Measurements from ENCODE around the gene ANKRD40. TPM values are rescaled to one million over a fixed set of nuclear protein-coding genes. Genes with fewer than 3 reads are reported as not detected.

ANKRD40 gene
- total and polyA plus RNA-seq, 7 experiments from 2014 or later, result 3.6 to 37.2 (median 30.1) TPM

DNA sequence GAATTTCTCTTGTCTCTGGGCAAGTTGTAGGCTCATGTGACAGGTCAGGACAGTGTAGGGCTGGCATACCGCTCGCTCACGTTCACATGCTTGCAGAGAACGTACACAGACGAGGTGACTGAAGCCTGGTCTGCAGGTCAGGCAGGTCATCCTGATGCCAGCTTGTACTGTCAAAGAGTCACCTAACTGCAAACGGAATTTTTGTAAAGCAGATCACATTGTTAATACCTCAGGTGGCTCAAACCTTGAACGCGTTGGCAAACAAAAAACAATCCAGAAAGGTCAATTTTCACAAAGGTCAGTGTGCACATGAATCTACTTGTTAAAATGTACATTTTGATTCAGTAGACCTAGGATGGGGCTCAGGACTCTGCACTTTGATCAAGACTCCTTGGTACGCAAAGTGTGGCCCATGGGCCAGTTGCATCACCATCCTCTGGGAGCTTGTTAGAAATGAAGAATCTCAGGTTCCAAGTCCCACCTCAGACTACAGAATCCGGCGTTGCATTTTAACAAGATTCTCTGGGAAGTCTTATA lies 28.6 kb downstream of the ANKRD40 start:
- Mint-ChIP-seq H3K9me3 (peaks cover 0 to 2% (median 0%) of the 10 kb centered on the region in 11 donors), H3K4me3 (no peak overlapping the region), H3K36me3 (no peaks in the 10 kb centered on the region), H3K27ac (no peak overlapping the region), H3K4me1 (peaks cover 5 to 12% (median 7%) of the 10 kb centered on the region in 7 donors), H3K27me3 (peaks cover 12 to 40% (median 19%) of the 10 kb centered on the region in 5 donors)
- H3K36me3 ChIP-seq (ENCODE audit: control insufficient read depth in 2 of 3, insufficient read depth in 3 of 3, low read length in 3 of 3), result no peaks in the 10 kb centered on the region
- intact Hi-C loops (cut with micrococcal nuclease), result no loop called here
- no peaks in the 10 kb centered on the region for H3K9me3 ChIP-seq (ENCODE audit: control insufficient read depth in 2 of 3, low read length in 3 of 3)
- no peaks in the 10 kb centered on the region for H3K27me3 ChIP-seq (ENCODE audit: control insufficient read depth in 2 of 2, insufficient read depth in 2 of 2, low read length in 2 of 2)
- no peak for DNase-seq
- ATAC-seq, result no peak
- H3K27ac ChIP-seq (ENCODE audit: low read depth, low read length), result no peak overlapping the region
- H3K4me1 ChIP-seq (ENCODE audit: control insufficient read depth in 2 of 2, insufficient read depth in 2 of 2, low read length in 2 of 2), result no peaks in the 10 kb centered on the region
- H3K4me3 ChIP-seq (ENCODE audit: low read length), result no peak overlapping the region
- POLR2A ChIA-PET, result no interaction called here
- CTCF ChIA-PET, result interaction anchor here (0.6 kb wide), 1 partner anchor 154 kb away, joined by 4 read pairs; no protein-coding TSS in a partner anchor

DNA sequence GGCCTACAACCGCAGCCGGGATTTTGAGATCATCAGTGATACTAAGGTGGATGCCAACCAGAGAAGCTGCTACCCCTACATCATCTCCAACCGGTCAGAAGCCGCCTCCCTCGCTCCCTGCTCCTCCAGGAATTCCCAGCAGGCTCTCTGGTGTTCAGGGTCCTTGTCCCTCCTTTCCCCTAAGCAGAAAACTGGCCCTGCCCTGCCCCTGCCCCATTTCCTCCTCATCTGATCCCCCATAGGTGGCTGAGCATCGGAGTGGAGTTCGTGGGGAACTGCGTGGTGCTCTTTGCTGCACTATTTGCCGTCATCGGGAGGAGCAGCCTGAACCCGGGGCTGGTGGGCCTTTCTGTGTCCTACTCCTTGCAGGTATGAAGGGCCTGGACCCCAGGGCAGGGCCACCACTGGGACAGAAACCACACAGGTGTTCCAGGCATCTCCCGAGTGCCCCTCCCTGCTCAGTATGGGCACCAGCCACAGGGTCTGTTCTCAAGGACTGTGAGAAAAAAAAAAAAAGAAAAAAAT lies 29.8 kb downstream of the ANKRD40 start:
- no peaks in the 10 kb centered on the region for H3K36me3 Mint-ChIP-seq
- H3K27me3 ChIP-seq (ENCODE audit: control insufficient read depth in 2 of 2, insufficient read depth in 2 of 2, low read length in 2 of 2), result no peaks in the 10 kb centered on the region
- intact Hi-C loops (cut with micrococcal nuclease), result no loop called here

DNA sequence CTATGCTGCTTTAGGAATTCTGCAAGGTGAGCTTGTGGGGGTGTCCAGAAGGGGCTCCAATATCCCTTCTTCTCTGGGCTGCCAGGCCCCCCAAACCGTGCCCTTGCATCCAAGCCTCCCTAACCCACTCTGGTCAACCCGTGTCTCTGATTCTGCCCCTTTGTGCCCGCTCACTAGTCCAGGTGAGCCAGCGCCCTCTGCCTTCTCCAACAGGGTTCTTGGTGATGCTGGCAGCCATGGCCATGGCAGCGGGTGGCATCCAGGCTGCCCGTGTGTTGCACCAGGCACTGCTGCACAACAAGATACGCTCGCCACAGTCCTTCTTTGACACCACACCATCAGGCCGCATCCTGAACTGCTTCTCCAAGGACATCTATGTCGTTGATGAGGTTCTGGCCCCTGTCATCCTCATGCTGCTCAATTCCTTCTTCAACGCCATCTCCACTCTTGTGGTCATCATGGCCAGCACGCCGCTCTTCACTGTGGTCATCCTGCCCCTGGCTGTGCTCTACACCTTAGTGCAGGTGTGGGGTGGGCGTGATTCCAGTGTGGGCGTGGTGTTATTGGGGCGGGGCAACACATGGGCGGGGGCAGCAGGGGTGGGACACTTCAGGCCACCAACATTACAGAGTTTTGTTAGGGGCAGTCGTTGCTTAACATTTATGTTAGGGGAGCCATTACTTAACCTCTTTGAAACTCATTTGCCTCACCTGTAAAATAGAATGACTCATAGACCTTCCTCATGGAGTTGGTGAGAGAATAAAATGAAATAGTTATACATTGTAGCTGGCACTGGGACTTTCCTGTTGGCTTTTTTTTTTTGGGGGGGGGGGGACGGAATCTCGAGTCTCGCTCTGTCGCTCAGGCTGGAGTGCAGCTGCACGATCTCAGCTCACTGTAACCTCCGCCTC lies 31.4 kb downstream of the ANKRD40 start:
- H3K9me3 Mint-ChIP-seq, result no peaks in the 10 kb centered on the region
- POLR2A ChIA-PET, result no interaction called here
- H3K27me3 Mint-ChIP-seq, result peaks cover 11 to 22% (median 19%) of the 10 kb centered on the region in 5 donors
- Histone ChIP-seq H3K27me3 (ENCODE audit: control insufficient read depth in 2 of 2, insufficient read depth in 2 of 2, low read length in 2 of 2) (no peaks in the 10 kb centered on the region), H3K9me3 (ENCODE audit: control insufficient read depth in 2 of 3, low read length in 3 of 3) (no peaks in the 10 kb centered on the region), H3K27ac (ENCODE audit: low read depth, low read length) (no peak overlapping the region), H3K4me1 (ENCODE audit: control insufficient read depth in 2 of 2, insufficient read depth in 2 of 2, low read length in 2 of 2) (no peaks in the 10 kb centered on the region), H3K36me3 (ENCODE audit: control insufficient read depth in 2 of 3, insufficient read depth in 3 of 3, low read length in 3 of 3) (no peaks in the 10 kb centered on the region), H3K4me3 (ENCODE audit: low read length) (no peak overlapping the region)
- no peak overlapping the region for H3K4me3 Mint-ChIP-seq
- no peaks in the 10 kb centered on the region for H3K36me3 Mint-ChIP-seq
- intact Hi-C loops (cut with micrococcal nuclease), result no loop called here
- DNase-seq (no peak), ATAC-seq (no peak)
- CTCF ChIA-PET, result no interaction called here
- H3K4me1 Mint-ChIP-seq, result peaks cover 3 to 6% (median 3%) of the 10 kb centered on the region in 7 donors
- no peak overlapping the region for H3K27ac Mint-ChIP-seq

More for the DNA sequence above, 29.8 kb downstream of the ANKRD40 start:
- Mint-ChIP-seq H3K9me3 (peaks cover 0 to 2% (median 0%) of the 10 kb centered on the region in 11 donors), H3K4me3 (no peak overlapping the region), H3K4me1 (peaks cover 5 to 12% (median 7%) of the 10 kb centered on the region in 7 donors), H3K27me3 (peaks cover 12 to 36% (median 19%) of the 10 kb centered on the region in 5 donors), H3K27ac (no peak overlapping the region)
- H3K36me3 ChIP-seq (ENCODE audit: control insufficient read depth in 2 of 3, insufficient read depth in 3 of 3, low read length in 3 of 3), result no peaks in the 10 kb centered on the region
- H3K4me3 ChIP-seq (ENCODE audit: low read length), result no peak overlapping the region
- H3K9me3 ChIP-seq (ENCODE audit: control insufficient read depth in 2 of 3, low read length in 3 of 3), result no peaks in the 10 kb centered on the region
- DNase-seq, result no peak
- ChIA-PET POLR2A (no interaction called here), CTCF (no interaction called here)
- H3K27ac ChIP-seq (ENCODE audit: low read depth, low read length), result no peak overlapping the region
- no peak for ATAC-seq
- no peaks in the 10 kb centered on the region for H3K4me1 ChIP-seq (ENCODE audit: control insufficient read depth in 2 of 2, insufficient read depth in 2 of 2, low read length in 2 of 2)

DNA sequence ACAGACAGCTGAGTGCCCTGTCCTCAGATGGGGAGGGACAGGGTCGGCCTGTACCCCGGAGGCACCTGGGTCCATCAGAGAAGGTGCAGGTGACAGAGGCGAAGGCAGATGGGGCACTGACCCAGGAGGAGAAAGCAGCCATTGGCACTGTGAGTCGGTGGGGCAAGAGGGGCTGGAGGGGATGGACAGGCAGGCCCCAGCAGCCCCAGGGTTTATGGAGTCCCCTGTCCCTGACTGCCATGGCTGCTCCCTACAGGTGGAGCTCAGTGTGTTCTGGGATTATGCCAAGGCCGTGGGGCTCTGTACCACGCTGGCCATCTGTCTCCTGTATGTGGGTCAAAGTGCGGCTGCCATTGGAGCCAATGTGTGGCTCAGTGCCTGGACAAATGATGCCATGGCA lies 32.1 kb downstream of the ANKRD40 start:
- Histone ChIP-seq H3K4me1 (ENCODE audit: control insufficient read depth in 2 of 2, insufficient read depth in 2 of 2, low read length in 2 of 2) (no peaks in the 10 kb centered on the region), H3K27me3 (ENCODE audit: control insufficient read depth in 2 of 2, insufficient read depth in 2 of 2, low read length in 2 of 2) (no peaks in the 10 kb centered on the region), H3K4me3 (ENCODE audit: low read length) (no peak overlapping the region), H3K36me3 (ENCODE audit: control insufficient read depth in 2 of 3, insufficient read depth in 3 of 3, low read length in 3 of 3) (no peaks in the 10 kb centered on the region), H3K27ac (ENCODE audit: low read depth, low read length) (no peak overlapping the region), H3K9me3 (ENCODE audit: control insufficient read depth in 2 of 3, low read length in 3 of 3) (no peaks in the 10 kb centered on the region)
- no peak for ATAC-seq
- H3K4me3 Mint-ChIP-seq, result no peak overlapping the region
- H3K9me3 Mint-ChIP-seq, result no peaks in the 10 kb centered on the region
- H3K4me1 Mint-ChIP-seq, result peaks cover 0 to 3% (median 0%) of the 10 kb centered on the region in 7 donors
- no peaks in the 10 kb centered on the region for H3K36me3 Mint-ChIP-seq
- H3K27me3 Mint-ChIP-seq, result peaks cover 7 to 19% (median 17%) of the 10 kb centered on the region in 5 donors
- ChIA-PET CTCF (no interaction called here), POLR2A (no interaction called here)
- H3K27ac Mint-ChIP-seq, result no peak overlapping the region
- intact Hi-C loops (cut with micrococcal nuclease), result no loop called here
- no peak for DNase-seq

DNA sequence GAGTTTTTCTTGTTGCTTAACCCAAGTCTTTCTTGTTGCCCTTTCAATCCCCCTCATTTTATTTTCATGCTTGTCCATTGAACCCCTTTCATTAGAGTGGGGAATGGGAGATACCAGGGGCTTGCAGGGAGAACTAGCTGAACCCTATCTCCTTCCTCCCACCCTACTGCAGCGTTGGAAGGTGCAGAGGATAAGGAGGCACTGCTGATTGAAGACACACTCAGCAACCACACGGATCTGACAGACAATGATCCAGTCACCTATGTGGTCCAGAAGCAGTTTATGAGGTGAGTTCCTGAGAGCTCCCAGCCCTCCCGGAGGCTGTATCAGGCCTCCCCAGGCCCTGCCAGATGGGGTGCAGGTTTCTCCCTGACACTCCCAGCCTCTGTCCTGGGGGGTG lies 32.5 kb downstream of the ANKRD40 start:
- Mint-ChIP-seq H3K4me3 (no peak overlapping the region), H3K9me3 (no peaks in the 10 kb centered on the region), H3K27ac (no peak overlapping the region), H3K36me3 (no peaks in the 10 kb centered on the region), H3K27me3 (peaks cover 4 to 19% (median 13%) of the 10 kb centered on the region in 5 donors), H3K4me1 (no peaks in the 10 kb centered on the region)
- no peaks in the 10 kb centered on the region for H3K9me3 ChIP-seq (ENCODE audit: control insufficient read depth in 2 of 3, low read length in 3 of 3)
- H3K27ac ChIP-seq (ENCODE audit: low read depth, low read length), result no peak overlapping the region
- intact Hi-C loops (cut with micrococcal nuclease), result no loop called here
- ChIA-PET POLR2A (no interaction called here), CTCF (no interaction called here)
- H3K36me3 ChIP-seq (ENCODE audit: control insufficient read depth in 2 of 3, insufficient read depth in 3 of 3, low read length in 3 of 3), result no peaks in the 10 kb centered on the region
- H3K4me3 ChIP-seq (ENCODE audit: low read length), result no peak overlapping the region
- ATAC-seq (no peak), DNase-seq (no peak)
- no peaks in the 10 kb centered on the region for H3K27me3 ChIP-seq (ENCODE audit: control insufficient read depth in 2 of 2, insufficient read depth in 2 of 2, low read length in 2 of 2)
- no peaks in the 10 kb centered on the region for H3K4me1 ChIP-seq (ENCODE audit: control insufficient read depth in 2 of 2, insufficient read depth in 2 of 2, low read length in 2 of 2)

DNA sequence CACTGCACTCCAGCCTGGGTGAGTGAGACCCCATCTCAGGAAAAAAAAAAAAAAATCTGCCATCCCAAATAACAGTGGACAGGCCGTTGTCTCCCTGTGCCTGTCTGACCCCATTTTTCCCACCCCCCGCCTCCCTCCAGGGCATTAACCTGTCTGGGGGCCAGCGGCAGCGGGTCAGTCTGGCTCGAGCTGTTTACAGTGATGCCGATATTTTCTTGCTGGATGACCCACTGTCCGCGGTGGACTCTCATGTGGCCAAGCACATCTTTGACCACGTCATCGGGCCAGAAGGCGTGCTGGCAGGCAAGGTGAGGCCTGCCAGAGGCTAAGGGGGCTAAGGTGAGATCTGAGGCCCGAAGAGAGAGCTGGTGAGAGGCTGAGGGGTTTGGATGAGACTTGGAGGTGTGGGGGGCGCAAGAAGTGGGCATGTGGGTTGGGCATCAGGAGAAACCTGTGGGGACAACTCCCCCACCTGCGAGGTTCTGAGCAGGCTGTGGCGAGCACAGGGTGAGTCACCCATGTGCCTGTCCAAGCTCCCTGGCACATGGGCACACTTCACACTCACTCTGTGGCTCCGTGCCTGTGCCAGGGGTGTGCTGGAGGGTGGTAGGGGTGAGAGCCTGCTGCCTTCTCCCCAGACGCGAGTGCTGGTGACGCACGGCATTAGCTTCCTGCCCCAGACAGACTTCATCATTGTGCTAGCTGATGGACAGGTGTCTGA lies 34.7 kb downstream of the ANKRD40 start:
- CTCF ChIA-PET, result no interaction called here
- DNase-seq, result no peak
- Mint-ChIP-seq H3K27me3 (peaks cover 0 to 8% (median 4%) of the 10 kb centered on the region in 5 donors), H3K27ac (no peak overlapping the region), H3K4me1 (peaks cover 0 to 5% (median 0%) of the 10 kb centered on the region in 7 donors), H3K9me3 (no peaks in the 10 kb centered on the region), H3K36me3 (no peaks in the 10 kb centered on the region), H3K4me3 (no peak overlapping the region)
- H3K9me3 ChIP-seq (ENCODE audit: control insufficient read depth in 2 of 3, low read length in 3 of 3), result no peaks in the 10 kb centered on the region
- no peak overlapping the region for H3K27ac ChIP-seq (ENCODE audit: low read depth, low read length)
- intact Hi-C loops (cut with micrococcal nuclease), result no loop called here
- no peak overlapping the region for H3K4me3 ChIP-seq (ENCODE audit: low read length)
- POLR2A ChIA-PET, result no interaction called here
- H3K36me3 ChIP-seq (ENCODE audit: control insufficient read depth in 2 of 3, insufficient read depth in 3 of 3, low read length in 3 of 3), result no peaks in the 10 kb centered on the region
- no peak for ATAC-seq
- no peaks in the 10 kb centered on the region for H3K4me1 ChIP-seq (ENCODE audit: control insufficient read depth in 2 of 2, insufficient read depth in 2 of 2, low read length in 2 of 2)
- H3K27me3 ChIP-seq (ENCODE audit: control insufficient read depth in 2 of 2, insufficient read depth in 2 of 2, low read length in 2 of 2), result no peaks in the 10 kb centered on the region

Measured in naive thymus-derived CD4-positive, alpha-beta T cell (primary cell).